Mesodermal cell (in vitro differentiated cells): ENCODE results near the gene RASSF5.
A peak's percentile ranks its signal among the peaks of the same experiment; 100 is the strongest.
"Not testable (repeated sequence)": the region's sequence is repeated elsewhere in the genome, so short reads cannot be mapped to it uniquely, and the experiment has no call there.

ENCODE experiments used
- H3K27ac ChIP-seq: 2 replicates; pipeline ENCODE4 v1.7.0; 2013; ENCODE audit warnings: mild to moderate bottlenecking, low read depth, low read length, moderate library complexity; ENCODE audit not compliant: severe bottlenecking
- H3K36me3 ChIP-seq: 2 replicates; pipeline ENCODE4 v1.7.1; 2013; ENCODE audit warnings: mild to moderate bottlenecking, low read length, moderate library complexity; ENCODE audit not compliant: control insufficient read depth, insufficient read depth
- H3K4me1 ChIP-seq: one replicate; pipeline ENCODE4 v1.7.1; 2013; ENCODE audit warnings: mild to moderate bottlenecking, low read length; ENCODE audit not compliant: insufficient read depth, control insufficient read depth, poor library complexity, severe bottlenecking
- H3K4me3 ChIP-seq: 2 replicates; pipeline ENCODE4 v1.7.0; 2013; ENCODE audit warnings: low read length, control low read depth, mild to moderate bottlenecking; ENCODE audit not compliant: insufficient read depth, poor library complexity, severe bottlenecking; ENCODE audit errors: extremely low read depth
- H3K9me3 ChIP-seq: 2 replicates; pipeline ENCODE4 v1.7.1; 2013; ENCODE audit warnings: mild to moderate bottlenecking, low read length, moderate library complexity; ENCODE audit not compliant: control insufficient read depth
- WGBS, 2 experiments: methylation state at CpG; one replicate each; pipeline ENCODE4 v1.1.5; 2013; ENCODE audit warnings: missing lambda C conversion rate in 2 of 2; ENCODE audit not compliant: insufficient coverage in 2 of 2; 5-methylcytosine and 5-hydroxymethylcytosine counted together

RASSF5 gene

DNA sequence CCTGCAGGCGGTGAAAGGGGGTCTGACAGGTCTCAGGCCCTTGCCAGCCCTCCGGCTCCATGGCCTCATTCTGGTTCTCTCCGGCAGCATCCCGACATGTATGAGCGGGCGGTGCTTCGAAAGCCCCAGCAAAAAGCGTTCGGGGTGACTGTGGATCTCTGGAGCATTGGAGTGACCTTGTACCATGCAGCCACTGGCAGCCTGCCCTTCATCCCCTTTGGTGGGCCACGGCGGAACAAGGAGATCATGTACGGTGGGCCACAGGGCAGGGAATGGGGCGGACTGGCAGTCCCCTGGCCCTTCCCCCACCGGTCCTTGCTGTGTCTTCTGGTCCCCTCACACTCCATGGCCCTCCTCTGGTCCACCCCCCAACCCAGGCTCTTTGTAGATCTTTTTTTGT, 30.7 kb upstream of the RASSF5 start:
- no peaks in the 10 kb centered on the region for H3K9me3 ChIP-seq
- H3K27ac ChIP-seq = no peak overlapping the region
- WGBS, 2 experiments = 96 to 98% methylated on average over 12 of the region's 14 CpGs
- H3K4me3 ChIP-seq = no peak overlapping the region
- peaks cover 34% of the 10 kb centered on the region for H3K36me3 ChIP-seq
- peaks cover 22% of the 10 kb centered on the region for H3K4me1 ChIP-seq

DNA sequence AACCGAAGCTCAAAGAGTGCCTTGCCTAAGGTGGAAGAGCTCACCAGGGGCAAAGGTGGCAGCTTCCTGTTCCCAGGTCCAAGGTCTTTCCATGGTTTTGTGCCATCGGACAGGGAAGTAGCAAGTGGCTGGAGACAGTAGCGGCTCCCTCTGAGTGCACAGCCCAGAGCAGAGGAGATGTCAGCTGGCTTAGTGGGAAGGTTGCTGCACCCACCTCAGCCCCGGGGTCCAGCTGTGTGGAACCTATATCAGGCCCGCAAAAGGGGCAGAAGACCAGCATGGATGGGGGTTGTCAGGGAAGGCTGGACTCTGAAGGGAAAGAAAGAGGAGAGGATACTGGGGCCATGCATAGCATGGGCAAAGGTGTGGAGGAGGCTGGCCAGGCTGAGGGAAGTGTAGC, 30.2 kb upstream of the RASSF5 start:
- Histone ChIP-seq H3K9me3 (no peaks in the 10 kb centered on the region), H3K4me3 (no peak overlapping the region), H3K4me1 (peaks cover 16% of the 10 kb centered on the region), H3K36me3 (peaks cover 36% of the 10 kb centered on the region), H3K27ac (no peak overlapping the region)
- 91 to 98% methylated on average over 5 of the region's 5 CpGs for WGBS, 2 experiments

DNA sequence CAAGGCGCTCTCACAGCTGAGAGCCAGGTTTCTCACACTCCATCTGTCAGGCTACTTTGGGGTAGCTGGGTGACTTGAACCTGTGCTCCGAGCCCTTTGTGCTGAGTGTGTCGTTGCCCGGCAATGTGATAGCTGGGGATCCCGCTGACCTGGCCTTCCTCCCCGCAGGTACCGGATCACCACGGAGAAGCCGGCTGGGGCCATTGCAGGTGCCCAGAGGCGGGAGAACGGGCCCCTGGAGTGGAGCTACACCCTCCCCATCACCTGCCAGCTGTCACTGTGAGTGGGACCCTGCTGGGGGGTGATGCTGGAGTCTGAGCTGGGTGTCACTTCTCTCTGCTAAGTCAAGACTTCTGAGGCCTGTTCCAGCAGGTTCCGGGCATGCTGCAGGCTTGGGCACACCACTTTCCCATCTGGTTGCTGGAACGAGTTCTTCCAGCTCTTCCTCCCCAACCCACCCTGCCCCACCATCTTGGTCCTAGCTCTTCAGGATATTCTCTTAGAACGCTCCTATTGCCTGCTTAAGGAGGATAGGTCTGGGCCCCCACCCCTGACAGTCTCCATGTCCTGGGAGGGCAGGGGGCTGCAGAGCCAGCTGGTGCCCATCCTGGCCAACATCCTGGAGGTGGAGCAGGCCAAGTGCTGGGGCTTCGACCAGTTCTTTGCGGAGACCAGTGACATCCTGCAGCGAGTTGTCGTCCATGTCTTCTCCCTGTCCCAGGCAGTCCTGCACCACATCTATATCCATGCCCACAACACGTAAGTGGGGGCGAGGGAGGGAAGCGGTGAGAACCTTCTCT, 29.6 kb upstream of the RASSF5 start:
- peaks cover 42% of the 10 kb centered on the region for H3K36me3 ChIP-seq
- WGBS, 2 experiments = 84 to 92% methylated on average over 14 to 17 of the region's 21 CpGs

DNA sequence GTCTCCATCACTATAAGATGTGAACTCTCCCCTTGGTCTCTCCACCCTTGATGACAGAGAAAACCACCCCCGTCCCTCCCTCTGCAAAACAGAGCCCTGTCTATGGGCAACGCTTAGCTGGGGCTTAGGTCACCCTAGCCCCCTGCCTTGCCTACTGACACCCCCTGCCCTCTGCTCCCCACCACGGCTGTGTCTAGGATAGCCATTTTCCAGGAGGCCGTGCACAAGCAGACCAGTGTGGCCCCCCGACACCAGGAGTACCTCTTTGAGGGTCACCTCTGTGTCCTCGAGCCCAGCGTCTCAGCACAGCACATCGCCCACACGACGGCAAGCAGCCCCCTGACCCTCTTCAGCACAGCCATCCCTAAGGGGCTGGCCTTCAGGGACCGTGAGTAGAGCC, 28.6 kb upstream of the RASSF5 start:
- Histone ChIP-seq H3K36me3 (peaks cover 48% of the 10 kb centered on the region), H3K4me3 (no peak overlapping the region), H3K27ac (no peak overlapping the region), H3K4me1 (peaks cover 3% of the 10 kb centered on the region), H3K9me3 (no peaks in the 10 kb centered on the region)
- WGBS, 2 experiments = 89 to 90% methylated on average over 6 to 10 of the region's 11 CpGs

More for the DNA sequence above, 29.6 kb upstream of the RASSF5 start:
- H3K4me3 ChIP-seq = no peak overlapping the region
- H3K4me1 ChIP-seq = peaks cover 10% of the 10 kb centered on the region
- H3K27ac ChIP-seq = no peak overlapping the region
- H3K9me3 ChIP-seq = no peaks in the 10 kb centered on the region

DNA sequence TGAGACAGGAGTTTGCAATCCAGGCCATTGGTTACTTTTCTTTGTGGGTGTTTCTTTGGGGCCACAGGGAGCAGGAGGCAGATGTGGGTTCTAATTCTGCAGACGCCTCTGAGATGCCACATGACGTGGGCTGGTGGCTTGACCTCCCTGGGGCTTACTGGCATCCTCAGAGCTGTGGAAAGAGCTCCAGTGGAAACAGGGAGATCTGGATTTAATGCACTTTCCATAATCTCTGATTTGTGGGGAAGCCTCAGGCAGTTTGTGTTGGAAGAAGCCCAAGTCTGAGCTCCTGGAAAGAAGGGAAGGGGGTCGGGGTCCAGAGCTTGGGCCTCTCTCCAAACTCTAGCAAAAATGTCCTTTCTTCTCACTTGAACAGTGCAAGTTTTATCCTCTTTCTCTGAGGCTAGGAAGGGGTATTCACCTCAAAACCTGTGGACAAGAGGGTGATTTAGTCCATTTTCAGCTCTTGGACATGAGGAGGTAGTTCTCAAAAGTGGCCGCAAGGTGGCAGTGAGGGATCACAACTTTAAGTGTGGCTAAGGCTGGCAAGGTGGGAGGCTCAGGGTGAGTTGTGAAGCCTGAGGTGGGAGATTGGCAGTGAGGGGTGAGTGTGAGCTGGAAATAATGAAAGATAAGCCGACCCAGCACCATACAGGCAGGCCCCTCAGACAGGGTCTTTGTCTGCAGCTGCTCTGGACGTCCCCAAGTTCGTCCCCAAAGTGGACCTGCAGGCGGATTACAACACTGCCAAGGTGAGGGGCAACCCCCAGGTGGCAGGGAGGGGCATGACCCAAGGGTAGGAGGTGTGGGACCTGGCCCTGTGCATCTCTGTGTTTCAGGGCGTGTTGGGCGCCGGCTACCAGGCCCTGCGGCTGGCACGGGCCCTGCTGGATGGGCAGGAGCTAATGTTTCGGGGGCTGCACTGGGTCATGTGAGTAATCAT, 27.9 kb upstream of the RASSF5 start:
- peaks cover 43% of the 10 kb centered on the region for H3K36me3 ChIP-seq
- H3K9me3 ChIP-seq = no peaks in the 10 kb centered on the region
- H3K27ac ChIP-seq = no peak overlapping the region
- H3K4me3 ChIP-seq = no peak overlapping the region
- 73 to 86% methylated on average over 9 to 11 of the region's 14 CpGs for WGBS, 2 experiments
- peaks cover 3% of the 10 kb centered on the region for H3K4me1 ChIP-seq

DNA sequence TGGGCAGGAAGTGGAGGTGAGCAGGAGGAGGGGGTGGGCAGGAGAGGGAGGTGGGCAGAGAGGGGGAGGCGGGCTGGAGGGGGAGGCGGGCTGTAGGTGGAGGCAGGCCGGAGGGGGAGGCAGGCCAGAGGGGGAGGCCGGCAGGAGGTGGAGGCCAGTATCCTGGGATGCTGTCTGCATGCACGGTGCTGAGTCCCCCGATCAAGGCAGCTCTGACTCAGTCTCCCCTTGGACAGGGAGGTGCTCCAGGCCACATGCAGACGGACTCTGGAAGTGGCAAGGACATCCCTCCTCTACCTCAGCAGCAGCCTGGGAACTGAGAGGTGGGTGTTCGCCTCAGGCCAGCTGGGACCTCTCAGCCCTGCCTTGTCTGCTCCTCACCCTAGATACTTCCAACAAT, 27.1 kb upstream of the RASSF5 start:
- Histone ChIP-seq H3K27ac (no peak overlapping the region), H3K4me1 (peaks cover 3% of the 10 kb centered on the region), H3K4me3 (no peak overlapping the region), H3K36me3 (peaks cover 42% of the 10 kb centered on the region), H3K9me3 (no peaks in the 10 kb centered on the region)
- WGBS, 2 experiments = 92 to 93% methylated on average over 5 to 7 of the region's 8 CpGs

DNA sequence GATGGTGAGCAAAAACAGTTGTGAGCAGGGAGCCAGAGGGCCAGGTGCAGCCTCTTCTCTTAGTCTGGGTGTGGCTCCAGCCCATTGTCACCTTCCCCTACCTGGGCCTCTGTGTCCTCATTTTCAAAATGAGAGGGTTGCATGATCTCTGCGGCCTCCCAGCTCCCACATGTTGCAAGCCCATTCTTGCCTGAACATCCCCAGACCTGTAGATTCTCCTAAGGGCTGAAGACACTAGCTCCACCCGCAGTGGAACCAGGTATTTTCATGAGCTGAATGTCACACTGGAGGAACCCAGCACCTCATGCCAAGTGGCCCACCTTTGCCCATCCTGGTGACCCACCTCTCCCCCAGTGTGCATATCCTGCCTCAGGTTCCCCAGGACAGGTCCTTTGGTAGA, 24.7 kb upstream of the RASSF5 start:
- H3K4me1 ChIP-seq = peaks cover 10% of the 10 kb centered on the region
- no peaks in the 10 kb centered on the region for H3K9me3 ChIP-seq
- WGBS, 2 experiments = 88 to 100% methylated on average over 2 of the region's 2 CpGs
- peaks cover 30% of the 10 kb centered on the region for H3K36me3 ChIP-seq
- H3K4me3 ChIP-seq = no peak overlapping the region
- no peak overlapping the region for H3K27ac ChIP-seq

DNA sequence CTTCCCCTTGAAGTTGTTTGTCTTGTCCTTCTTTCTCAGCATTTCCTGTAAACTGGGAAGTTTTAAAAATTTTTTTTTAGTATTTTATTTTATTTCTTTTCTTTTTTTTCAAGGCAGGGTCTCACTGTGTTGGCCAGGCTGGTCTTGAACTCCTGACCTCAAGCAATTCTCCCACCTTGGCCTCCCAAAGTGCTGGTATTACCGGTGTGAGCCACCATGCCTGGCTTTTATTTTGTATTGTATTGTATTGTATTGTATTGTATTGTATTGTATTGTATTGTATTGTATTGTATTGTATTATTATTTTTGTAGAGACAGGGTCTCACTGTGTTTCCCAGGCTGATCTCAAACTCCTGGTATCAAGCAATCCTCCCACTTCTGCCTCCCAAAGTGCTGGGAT, 23.5 kb upstream of the RASSF5 start:
- no CpG with 5 or more reads among the region's 1 CpG for WGBS, 2 experiments
- not testable (repeated sequence) for H3K4me3 ChIP-seq, H3K9me3 ChIP-seq, H3K27ac ChIP-seq
- Histone ChIP-seq H3K36me3 (peaks cover 33% of the 10 kb centered on the region), H3K4me1 (peaks cover 10% of the 10 kb centered on the region)

DNA sequence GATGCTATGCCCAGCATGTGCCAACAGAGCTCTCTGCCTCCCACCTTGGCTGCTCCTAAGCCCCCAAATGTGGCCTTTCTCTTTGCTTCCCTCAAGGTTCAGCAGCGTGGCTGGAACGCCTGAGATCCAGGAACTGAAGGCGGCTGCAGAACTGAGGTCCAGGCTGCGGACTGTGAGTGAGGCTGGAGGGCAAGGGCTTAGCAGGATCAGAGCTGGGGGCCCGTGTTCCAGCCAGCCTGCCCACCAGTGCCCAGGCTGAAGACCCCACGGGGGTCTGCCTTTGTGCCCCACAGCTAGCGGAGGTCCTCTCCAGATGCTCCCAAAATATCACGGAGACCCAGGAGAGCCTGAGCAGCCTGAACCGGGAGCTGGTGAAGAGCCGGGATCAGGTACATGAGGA, 22.4 kb upstream of the RASSF5 start:
- Histone ChIP-seq H3K9me3 (no peaks in the 10 kb centered on the region), H3K4me3 (no peak overlapping the region), H3K36me3 (peaks cover 28% of the 10 kb centered on the region), H3K4me1 (peaks cover 7% of the 10 kb centered on the region), H3K27ac (no peak overlapping the region)
- WGBS, 2 experiments = 98% methylated on average over 7 to 10 of the region's 10 CpGs

DNA sequence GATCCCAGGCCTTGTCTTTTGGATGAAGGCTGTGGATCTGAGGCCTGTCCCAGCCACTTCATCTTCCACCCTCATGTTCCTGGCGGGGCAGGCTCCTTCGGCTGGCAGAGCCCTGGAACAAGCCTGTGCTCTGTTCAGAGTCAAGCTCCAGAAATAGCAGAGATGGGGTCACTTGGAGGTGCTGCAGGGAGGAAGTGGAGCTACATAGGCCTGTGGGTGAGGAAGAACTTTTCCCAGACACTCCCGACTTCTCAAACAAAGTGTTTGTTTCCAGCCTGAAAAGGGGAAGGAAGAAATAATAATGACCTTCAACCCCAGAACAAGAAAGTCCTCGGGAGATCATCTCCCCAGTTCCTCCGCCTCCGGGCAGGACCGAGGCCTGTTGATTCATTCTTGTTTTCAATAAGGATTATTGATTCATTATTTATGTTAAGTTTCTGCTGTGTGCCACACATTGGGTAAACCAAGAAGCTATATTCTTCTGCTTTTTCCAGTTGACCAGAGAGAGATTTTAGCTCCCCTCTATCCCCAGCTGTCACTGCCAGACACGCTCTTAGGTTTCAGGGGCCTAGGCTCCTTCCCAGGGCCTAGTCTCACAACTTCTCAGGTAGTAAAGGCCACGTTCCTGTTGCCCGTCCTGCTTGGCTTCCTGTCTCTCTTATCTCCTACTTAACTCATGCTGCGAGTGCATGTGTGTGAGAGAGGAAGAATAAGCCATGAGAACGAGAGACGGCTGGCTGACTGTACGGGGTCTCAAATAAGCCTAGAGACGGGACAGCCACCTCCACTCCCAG, 20.1 kb upstream of the RASSF5 start:
- H3K27ac ChIP-seq = peak overlapping the region; percentile 5
- 81 to 83% methylated on average over 4 to 6 of the region's 15 CpGs for WGBS, 2 experiments
- H3K36me3 ChIP-seq = peaks cover 34% of the 10 kb centered on the region
- no peak overlapping the region for H3K4me3 ChIP-seq
- peaks cover 7% of the 10 kb centered on the region for H3K4me1 ChIP-seq
- no peaks in the 10 kb centered on the region for H3K9me3 ChIP-seq
